Gastrocnemius medialis (tissue), 4 donors: Measurements from ENCODE around the gene NLGN1.
"Not testable (repeated sequence)": the region's sequence is repeated elsewhere in the genome, so short reads cannot be mapped to it uniquely, and the experiment has no call there.

Source experiments
- POLR2A ChIP-seq, 2 donors: fragments of 450-650 bp; IDR thresholded peaks; one replicate each; pipeline ENCODE4 v1.6.1; 2017; ENCODE audit warnings: antibody characterized with exemption in 2 of 2, mild to moderate bottlenecking in 2 of 2, moderate library complexity in 2 of 2
- TF ChIP-seq, protein P1 (sequence below), 5 experiments: fragments of 450-650 bp in 3 of 5; fragments of 200-600 bp in 2 of 5; sonication (generic) in 2 of 5; IDR thresholded peaks in 4 of 5; conservative IDR thresholded peaks in 1 of 5; 1 replicate in 4 of 5; 2 replicates in 1 of 5; pipeline ENCODE4 v1.5.1; 2016 to 2019; ENCODE audit warnings: antibody characterized with exemption in 5 of 5, mild to moderate bottlenecking in 3 of 5, moderate library complexity in 3 of 5

DNA sequence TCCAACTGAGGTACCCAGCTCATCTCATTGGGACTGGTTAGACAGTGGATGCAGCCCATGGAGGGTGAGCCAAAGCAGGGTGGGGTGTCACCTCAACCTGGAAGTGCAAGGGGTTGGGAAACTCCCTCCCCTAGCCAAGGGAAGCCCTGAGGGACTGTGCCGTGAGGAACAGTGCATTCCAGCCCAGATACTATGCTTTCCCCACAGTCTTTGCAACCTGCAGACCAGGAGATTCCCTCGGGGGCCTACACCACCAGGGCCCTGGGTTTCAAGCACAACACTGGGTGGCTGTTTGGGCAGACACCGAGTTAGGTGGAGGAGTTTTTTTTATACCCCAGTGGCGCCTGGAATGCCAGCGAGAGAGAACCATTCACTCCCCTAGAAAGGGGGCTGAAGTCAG, 15.6 kb upstream of the NLGN1 start:
- TF ChIP-seq, protein P1, sequence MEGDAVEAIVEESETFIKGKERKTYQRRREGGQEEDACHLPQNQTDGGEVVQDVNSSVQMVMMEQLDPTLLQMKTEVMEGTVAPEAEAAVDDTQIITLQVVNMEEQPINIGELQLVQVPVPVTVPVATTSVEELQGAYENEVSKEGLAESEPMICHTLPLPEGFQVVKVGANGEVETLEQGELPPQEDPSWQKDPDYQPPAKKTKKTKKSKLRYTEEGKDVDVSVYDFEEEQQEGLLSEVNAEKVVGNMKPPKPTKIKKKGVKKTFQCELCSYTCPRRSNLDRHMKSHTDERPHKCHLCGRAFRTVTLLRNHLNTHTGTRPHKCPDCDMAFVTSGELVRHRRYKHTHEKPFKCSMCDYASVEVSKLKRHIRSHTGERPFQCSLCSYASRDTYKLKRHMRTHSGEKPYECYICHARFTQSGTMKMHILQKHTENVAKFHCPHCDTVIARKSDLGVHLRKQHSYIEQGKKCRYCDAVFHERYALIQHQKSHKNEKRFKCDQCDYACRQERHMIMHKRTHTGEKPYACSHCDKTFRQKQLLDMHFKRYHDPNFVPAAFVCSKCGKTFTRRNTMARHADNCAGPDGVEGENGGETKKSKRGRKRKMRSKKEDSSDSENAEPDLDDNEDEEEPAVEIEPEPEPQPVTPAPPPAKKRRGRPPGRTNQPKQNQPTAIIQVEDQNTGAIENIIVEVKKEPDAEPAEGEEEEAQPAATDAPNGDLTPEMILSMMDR (IDR thresholded peaks at IDR 0.05 in 4 of 5, conservative IDR thresholded peaks at IDR 0.05 in 1 of 5): not testable (repeated sequence)
- TF ChIP-seq POLR2A (IDR thresholded peaks at IDR 0.05): not testable (repeated sequence)
